OCI-LY3 (cell line): ENCODE data around the gene EPB41L4A.

Experiments used
- CTCF ChIP-seq: fragments of 200-600, 300-600 bp; sonication (generic); IDR thresholded peaks from 2 replicates; pipeline ENCODE4 v1.5.1; 2014; ENCODE audit warnings: antibody characterized with exemption, low read length, low read depth
- EZH2phosphoT487 ChIP-seq: fragments of 200-600 bp; shearing (Covaris generic); IDR thresholded peaks from 2 replicates; pipeline ENCODE4 v1.6.1; 2018; ENCODE audit warnings: antibody characterized with exemption, mixed run types, low read depth

GRCh38 chr5:112192866-112193265 lies 226.2 kb downstream of the EPB41L4A start:
- no peak for TF ChIP-seq CTCF
- no peak for TF ChIP-seq EZH2phosphoT487
